Activated B cell treated with CpG ODN at 0.5 μM for 24 hours (primary cell): ENCODE data around the gene CCL22. TPM values are rescaled to one million over a fixed set of nuclear protein-coding genes. Genes with fewer than 3 reads are reported as not detected.

ENCODE experiments used
- ATAC-seq: fragments of 200-7000 bp; cut with Tn5 transposase; one replicate; pipeline ENCODE4 v1.10.0; 2021; ENCODE audit warnings: low read depth, mild to moderate bottlenecking, moderate library complexity
- CTCF ChIA-PET: fragments of 350-600 bp; sonication (Branson Sonifier 250); formaldehyde crosslinking; loops from one replicate; lab custom pipeline; 2021; ENCODE audit warnings: antibody characterized with exemption; lab: Charles Lee
- POLR2A ChIA-PET: fragments of 350-600 bp; sonication (Branson Sonifier 250); formaldehyde crosslinking; loops from one replicate; lab custom pipeline; 2021; ENCODE audit warnings: antibody characterized with exemption; lab: Charles Lee
- DNase-seq: peaks from one replicate; pipeline ENCODE4 v3.0.0; 2022
- H3K27ac Mint-ChIP-seq: one replicate; pipeline ENCODE4 v1.8.0; 2020; ENCODE audit warnings: mixed read lengths
- H3K27me3 Mint-ChIP-seq: one replicate; pipeline ENCODE4 v1.8.0; 2021; ENCODE audit warnings: mixed read lengths
- H3K36me3 Mint-ChIP-seq: one replicate; pipeline ENCODE4 v1.8.0; 2021; ENCODE audit warnings: low read depth, mixed read lengths
- H3K4me1 Mint-ChIP-seq: one replicate; pipeline ENCODE4 v1.8.0; 2021; ENCODE audit warnings: mixed read lengths
- H3K4me3 Mint-ChIP-seq: one replicate; pipeline ENCODE4 v1.8.0; 2020; ENCODE audit warnings: mild to moderate bottlenecking, mixed read lengths
- H3K9me3 Mint-ChIP-seq: one replicate; pipeline ENCODE4 v1.8.0; 2020; ENCODE audit warnings: mixed read lengths
- intact Hi-C: fragments of 100-400 bp; cut with micrococcal nuclease; formaldehyde crosslinking; loops from one replicate; pipeline ENCODE4 v1.15.1; 2024
- total RNA-seq: library from RNA; stranded (reverse); gene quantifications from 2 replicates; pipeline ENCODE4 v1.2.3, GENCODE V29; 2022
- TF ChIP-seq, protein P1 (sequence below): fragments of 200-600 bp; IDR thresholded peaks from one replicate; pipeline ENCODE4 v1.8.0; 2022; ENCODE audit warnings: antibody characterized with exemption, mild to moderate bottlenecking

The CCL22 gene
- total RNA-seq, 1 donor from 2014 or later = 288 TPM

DNA sequence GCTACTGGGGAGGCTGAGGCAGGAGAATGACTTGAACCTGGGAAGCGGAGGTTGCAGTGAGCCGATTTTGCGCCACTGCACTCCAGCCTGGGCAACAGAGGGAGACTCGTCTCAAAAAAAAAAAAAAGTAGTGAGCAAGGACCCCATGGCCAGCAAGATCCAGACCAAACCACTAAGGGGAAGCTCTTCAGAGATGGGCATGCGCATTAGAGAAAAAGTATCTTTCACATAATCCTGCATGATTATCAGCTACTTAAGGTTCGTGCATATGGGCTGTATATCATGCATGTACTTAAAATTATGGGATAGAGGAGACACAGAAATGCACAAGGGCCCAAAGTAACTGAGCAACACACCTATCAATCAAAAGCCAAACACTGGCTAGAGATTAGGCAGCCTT lies 10.7 kb upstream of the CCL22 start:
- H3K36me3 Mint-ChIP-seq = no peaks in the 10 kb centered on the region
- intact Hi-C loops = loop anchor here (2.0 kb wide), 3 partner anchors 29 to 195 kb away; partner anchors contain the start of gene ADGRG5
- H3K4me1 Mint-ChIP-seq = peaks cover 48% of the 10 kb centered on the region
- TF ChIP-seq, protein P1, sequence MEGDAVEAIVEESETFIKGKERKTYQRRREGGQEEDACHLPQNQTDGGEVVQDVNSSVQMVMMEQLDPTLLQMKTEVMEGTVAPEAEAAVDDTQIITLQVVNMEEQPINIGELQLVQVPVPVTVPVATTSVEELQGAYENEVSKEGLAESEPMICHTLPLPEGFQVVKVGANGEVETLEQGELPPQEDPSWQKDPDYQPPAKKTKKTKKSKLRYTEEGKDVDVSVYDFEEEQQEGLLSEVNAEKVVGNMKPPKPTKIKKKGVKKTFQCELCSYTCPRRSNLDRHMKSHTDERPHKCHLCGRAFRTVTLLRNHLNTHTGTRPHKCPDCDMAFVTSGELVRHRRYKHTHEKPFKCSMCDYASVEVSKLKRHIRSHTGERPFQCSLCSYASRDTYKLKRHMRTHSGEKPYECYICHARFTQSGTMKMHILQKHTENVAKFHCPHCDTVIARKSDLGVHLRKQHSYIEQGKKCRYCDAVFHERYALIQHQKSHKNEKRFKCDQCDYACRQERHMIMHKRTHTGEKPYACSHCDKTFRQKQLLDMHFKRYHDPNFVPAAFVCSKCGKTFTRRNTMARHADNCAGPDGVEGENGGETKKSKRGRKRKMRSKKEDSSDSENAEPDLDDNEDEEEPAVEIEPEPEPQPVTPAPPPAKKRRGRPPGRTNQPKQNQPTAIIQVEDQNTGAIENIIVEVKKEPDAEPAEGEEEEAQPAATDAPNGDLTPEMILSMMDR = no peak
- H3K27ac Mint-ChIP-seq = no peak overlapping the region
- POLR2A ChIA-PET = interaction anchor here (0.6 to 0.9 kb wide), 3 partner anchors 34 to 64 kb away, joined by 3 read pairs; no protein-coding TSS in a partner anchor
- ATAC-seq = no peak
- no peak for DNase-seq
- no peak overlapping the region for H3K4me3 Mint-ChIP-seq
- H3K27me3 Mint-ChIP-seq = peaks cover 14% of the 10 kb centered on the region
- no peaks in the 10 kb centered on the region for H3K9me3 Mint-ChIP-seq
- CTCF ChIA-PET = no interaction called here

DNA sequence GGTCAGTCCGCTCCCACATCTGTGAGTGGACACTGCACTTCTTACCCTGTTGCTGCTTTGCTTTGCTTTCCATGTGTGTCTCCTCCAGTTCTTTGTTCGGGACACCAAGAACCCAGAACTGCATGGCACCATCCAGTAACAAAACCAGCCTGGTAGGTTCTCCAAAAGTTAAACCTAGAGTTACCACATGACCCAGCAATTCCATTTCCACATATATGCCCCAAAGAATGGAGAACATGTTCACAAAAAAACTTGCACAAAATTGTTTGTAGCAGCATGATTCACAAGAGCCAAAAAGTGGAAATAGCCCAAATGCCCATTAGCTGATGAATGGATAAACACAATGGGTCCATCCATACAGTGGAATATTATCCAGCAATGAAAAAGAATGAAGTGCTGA lies 10.3 kb upstream of the CCL22 start:
- ChIA-PET POLR2A (interaction anchor here (0.9 to 1.0 kb wide), 2 partner anchors 43 to 49 kb away, joined by 3 to 4 read pairs; no protein-coding TSS in a partner anchor), CTCF (interaction anchor here (1.2 kb wide), 1 partner anchor 44 kb away, joined by 4 read pairs; no protein-coding TSS in a partner anchor)
- no peak for ATAC-seq
- Mint-ChIP-seq H3K27me3 (peaks cover 12% of the 10 kb centered on the region), H3K36me3 (no peaks in the 10 kb centered on the region), H3K27ac (no peak overlapping the region), H3K4me1 (peaks cover 47% of the 10 kb centered on the region), H3K4me3 (no peak overlapping the region), H3K9me3 (no peaks in the 10 kb centered on the region)
- intact Hi-C loops = loop anchor here (2.0 kb wide), 3 partner anchors 28 to 194 kb away; partner anchors contain the start of gene ADGRG5
- TF ChIP-seq, protein P1 = no peak
- no peak for DNase-seq

DNA sequence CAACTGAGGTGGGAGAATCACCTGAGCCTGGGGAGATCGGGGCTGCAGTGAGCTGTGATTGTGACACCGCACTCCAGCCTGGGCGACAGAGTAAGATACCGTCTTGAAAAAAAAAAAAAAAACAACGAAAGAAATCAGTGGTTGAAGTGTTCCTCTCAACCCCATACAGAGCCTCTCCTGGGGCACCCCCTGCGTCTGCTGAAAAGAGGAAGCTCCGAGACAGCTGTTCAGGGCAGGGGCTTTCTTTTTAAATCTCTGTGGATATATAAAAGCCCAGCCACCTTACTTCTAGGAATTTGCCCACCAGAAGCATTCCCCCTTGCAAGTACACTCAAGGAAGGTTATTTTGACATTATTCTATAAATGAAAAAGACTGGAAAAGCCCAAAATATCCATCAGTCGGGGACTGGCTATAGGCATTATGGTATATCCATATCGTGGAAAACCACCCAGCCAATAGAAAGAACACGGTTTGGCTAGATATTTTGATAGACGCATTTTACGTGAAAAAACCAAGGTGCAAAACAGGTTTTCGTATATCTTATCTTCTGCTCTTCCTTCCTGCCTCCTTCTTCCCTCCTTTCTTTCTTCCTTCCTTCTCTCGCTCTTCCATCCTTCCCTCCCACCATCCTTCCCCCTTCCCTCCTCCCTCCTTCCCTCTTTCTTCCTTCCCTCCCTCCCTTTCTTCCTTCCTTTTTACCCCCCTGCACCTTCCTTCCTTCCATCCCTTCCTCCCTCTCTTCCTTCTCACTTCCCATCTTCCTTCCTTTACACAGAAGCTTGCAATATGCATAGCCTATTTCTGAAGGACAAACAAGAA lies 9.2 kb upstream of the CCL22 start:
- CTCF ChIA-PET = interaction anchor here (0.7 to 3.3 kb wide), 4 partner anchors 22 to 67 kb away, joined by 3 to 13 read pairs (median 4); no protein-coding TSS in a partner anchor

DNA sequence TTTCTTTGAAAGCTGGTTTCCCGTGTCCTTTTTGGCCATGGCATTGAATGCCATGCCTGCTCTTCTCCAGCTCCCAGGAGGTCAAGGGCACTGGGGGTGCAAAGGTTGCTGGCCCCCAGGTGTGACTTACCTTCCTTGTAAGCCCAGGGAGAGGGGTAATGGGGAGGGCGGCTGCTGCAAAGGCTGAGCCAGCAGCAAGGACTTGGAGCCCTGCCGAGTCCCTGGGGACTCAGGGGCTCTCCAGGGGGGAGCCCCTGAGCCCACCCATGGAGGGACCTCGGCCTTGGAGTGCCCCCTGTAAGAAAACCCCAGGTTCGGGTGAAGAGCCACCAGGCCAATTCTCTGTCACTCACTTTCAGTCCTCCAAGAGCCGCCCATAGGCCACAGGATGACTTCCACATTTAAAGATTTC lies 5.9 kb upstream of the CCL22 start:
- Mint-ChIP-seq H3K4me1 (peaks cover 42% of the 10 kb centered on the region), H3K9me3 (no peaks in the 10 kb centered on the region), H3K36me3 (no peaks in the 10 kb centered on the region), H3K27ac (no peak overlapping the region), H3K27me3 (peaks cover 2% of the 10 kb centered on the region), H3K4me3 (no peak overlapping the region)
- ChIA-PET CTCF (no interaction called here), POLR2A (interaction anchor here (1.1 kb wide), 1 partner anchor 13 kb away, joined by 4 read pairs; no protein-coding TSS in a partner anchor)
- intact Hi-C loops = no loop called here
- DNase-seq = no peak
- TF ChIP-seq, protein P1 = no peak
- no peak for ATAC-seq

More for the DNA sequence above, 9.2 kb upstream of the CCL22 start:
- Mint-ChIP-seq H3K36me3 (no peaks in the 10 kb centered on the region), H3K27ac (peak overlapping the region; percentile 31), H3K9me3 (no peaks in the 10 kb centered on the region), H3K27me3 (peaks cover 8% of the 10 kb centered on the region), H3K4me3 (peak overlapping the region; percentile 62), H3K4me1 (peaks cover 43% of the 10 kb centered on the region)
- POLR2A ChIA-PET = interaction anchor here (0.5 to 1.3 kb wide), 16 partner anchors 8 to 188 kb away, joined by 3 to 18 read pairs (median 6); no protein-coding TSS in a partner anchor
- DNase-seq = peak; percentile 51
- peak; percentile 99 for ATAC-seq
- intact Hi-C loops = loop anchor here (1.0 to 2.0 kb wide), 7 partner anchors 9 to 193 kb away; partner anchors contain the start of genes ADGRG5 and CCL22
- TF ChIP-seq, protein P1 = no peak

DNA sequence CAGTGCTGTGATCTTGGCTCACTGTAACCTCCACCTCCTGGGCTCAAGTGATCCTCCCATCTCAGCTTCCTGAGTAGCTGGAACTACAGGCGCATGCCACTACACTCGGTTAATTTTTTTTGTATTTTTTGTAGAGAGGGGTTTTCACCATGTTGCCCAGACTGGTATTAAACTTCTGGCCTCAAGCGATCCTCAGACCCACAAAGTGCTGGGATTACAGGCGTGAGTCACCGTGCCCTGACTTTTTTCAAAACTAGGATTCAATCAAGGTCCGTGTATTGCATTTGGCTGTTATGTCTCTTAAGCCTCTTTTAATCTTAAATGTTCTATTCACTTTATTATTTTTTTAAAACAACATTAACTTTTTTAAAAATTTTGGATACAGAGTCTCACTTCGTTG lies 4.3 kb upstream of the CCL22 start:
- H3K9me3 Mint-ChIP-seq = no peaks in the 10 kb centered on the region
- no peak overlapping the region for H3K4me3 Mint-ChIP-seq
- intact Hi-C loops = loop anchor here (2.0 kb wide), 1 partner anchor 42 kb away; no protein-coding TSS in a partner anchor
- TF ChIP-seq, protein P1 = no peak
- no peak for ATAC-seq
- H3K4me1 Mint-ChIP-seq = peaks cover 42% of the 10 kb centered on the region
- H3K27me3 Mint-ChIP-seq = peaks cover 2% of the 10 kb centered on the region
- DNase-seq = no peak
- no peak overlapping the region for H3K27ac Mint-ChIP-seq
- no peaks in the 10 kb centered on the region for H3K36me3 Mint-ChIP-seq
- CTCF ChIA-PET = no interaction called here
- POLR2A ChIA-PET = no interaction called here
